Gastrocnemius medialis (tissue), 4 donors: ENCODE measurements around the gene RGSL1. TPM values are rescaled to one million over a fixed set of nuclear protein-coding genes. Genes with fewer than 3 reads are reported as not detected.

ENCODE experiments used
- ATAC-seq, 2 donors: fragments of 150-250 bp; one replicate each; pipeline ENCODE4 v1.9.1; 2016
- DNase-seq, 2 donors: peaks; one replicate each; pipeline ENCODE4 v3.0.0-alpha.2; 2019
- H3K27ac ChIP-seq, 4 donors: fragments of 200-600 bp; sonication (generic); 1 replicate in 1 of 4; 2 replicates in 3 of 4; pipeline ENCODE4 v1.5.1; 2016 to 2018; ENCODE audit warnings: mild to moderate bottlenecking in 2 of 4, moderate library complexity in 1 of 4
- H3K27me3 ChIP-seq, 3 donors: fragments of 200-600 bp; sonication (generic) in 2 of 3; 1 replicate in 1 of 3; 2 replicates in 2 of 3; pipeline versions ENCODE4 v1.5.1 to v1.6.0; 2016 to 2019; ENCODE audit warnings: mild to moderate bottlenecking in 1 of 3, moderate library complexity in 1 of 3
- H3K36me3 ChIP-seq, 2 donors: fragments of 200-600 bp; sonication (generic) in 1 of 2; one replicate each; pipeline ENCODE4 v1.5.1; 2017 to 2018
- H3K4me1 ChIP-seq, 2 donors: fragments of 200-600 bp; sonication (generic) in 1 of 2; one replicate each; pipeline ENCODE4 v1.5.1; 2016 to 2017; ENCODE audit warnings: mild to moderate bottlenecking in 2 of 2
- H3K4me3 ChIP-seq, 4 donors: fragments of 200-600 bp; sonication (generic) in 3 of 4; 1 replicate in 1 of 4; 2 replicates in 3 of 4; pipeline ENCODE4 v1.5.1; 2016 to 2019; ENCODE audit warnings: mild to moderate bottlenecking in 2 of 4
- H3K9me3 ChIP-seq, 3 donors: fragments of 200-600 bp; sonication (generic) in 2 of 3; 1 replicate in 1 of 3; 2 replicates in 2 of 3; pipeline ENCODE4 v1.5.1; 2016 to 2019
- POLR2A ChIP-seq, 2 donors: fragments of 450-650 bp; IDR thresholded peaks; one replicate each; pipeline ENCODE4 v1.6.1; 2017; ENCODE audit warnings: antibody characterized with exemption in 2 of 2, mild to moderate bottlenecking in 2 of 2, moderate library complexity in 2 of 2
- in situ Hi-C, 4 donors: fragments of 200-750 bp; cut with MboI; loops; one replicate each; pipeline versions ENCODE4 v1.15.0 to v1.8.0; 2017; ENCODE audit warnings: low sequenced_read_pairs in 4 of 4
- intact Hi-C: fragments of 100-400 bp; cut with DNase I; formaldehyde crosslinking; loops from one replicate; pipeline ENCODE4 v1.15.1; 2023; ENCODE audit warnings: low total_unique reads
- total RNA-seq, 4 donors: library from RNA; depleted of rRNA; stranded (reverse); fragments of >200 nt; gene quantifications; one replicate each; pipeline versions ENCODE4 v1.1.0 to v1.2.3, GENCODE V29; 2016
- TF ChIP-seq, protein P1 (sequence below), 5 experiments: fragments of 450-650 bp in 3 of 5; fragments of 200-600 bp in 2 of 5; sonication (generic) in 2 of 5; IDR thresholded peaks in 4 of 5; conservative IDR thresholded peaks in 1 of 5; 1 replicate in 4 of 5; 2 replicates in 1 of 5; pipeline ENCODE4 v1.5.1; 2016 to 2019; ENCODE audit warnings: antibody characterized with exemption in 5 of 5, mild to moderate bottlenecking in 3 of 5, moderate library complexity in 3 of 5

RGSL1 gene
- total RNA-seq, 4 donors from 2014 or later: not detected

DNA sequence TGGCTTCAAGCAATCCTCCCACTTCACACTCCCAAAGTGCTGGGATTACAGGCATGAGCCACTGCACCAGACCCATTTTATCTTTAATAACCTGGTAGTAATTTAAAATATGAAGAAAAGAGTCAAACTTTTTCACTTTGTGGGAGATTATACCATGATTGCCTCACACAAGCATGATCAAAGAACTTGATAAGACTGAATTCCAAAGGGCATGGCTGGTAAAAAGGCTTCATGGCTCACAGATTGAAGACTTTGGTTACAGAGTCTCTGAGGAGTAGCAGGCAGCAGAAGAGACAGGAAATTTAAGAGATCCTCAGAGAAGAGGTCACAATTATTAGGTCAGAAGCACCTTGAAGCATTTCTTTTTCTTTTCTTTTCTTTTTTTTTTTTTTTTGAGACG, 16.4 kb upstream of the RGSL1 start:
- in situ Hi-C loops (loop anchor here in 3 of 4 donors (25.0 kb wide), 2 partner anchors 329 to 354 kb away; partner anchors contain the start of gene NPL (in 1 of the 3)), intact Hi-C loops (no loop called here)
- H3K9me3 ChIP-seq: no peaks in the 10 kb centered on the region

GRCh38 chr1:182438326-182438725, 11.6 kb upstream of the RGSL1 start:
- Histone ChIP-seq H3K27ac (no peak overlapping the region), H3K9me3 (no peaks in the 10 kb centered on the region), H3K27me3 (no peaks in the 10 kb centered on the region), H3K4me1 (no peaks in the 10 kb centered on the region), H3K4me3 (no peak overlapping the region), H3K36me3 (no peaks in the 10 kb centered on the region)
- no peak for DNase-seq
- no peak for ATAC-seq
- no peak for TF ChIP-seq POLR2A (IDR thresholded peaks at IDR 0.05)
- TF ChIP-seq, protein P1, sequence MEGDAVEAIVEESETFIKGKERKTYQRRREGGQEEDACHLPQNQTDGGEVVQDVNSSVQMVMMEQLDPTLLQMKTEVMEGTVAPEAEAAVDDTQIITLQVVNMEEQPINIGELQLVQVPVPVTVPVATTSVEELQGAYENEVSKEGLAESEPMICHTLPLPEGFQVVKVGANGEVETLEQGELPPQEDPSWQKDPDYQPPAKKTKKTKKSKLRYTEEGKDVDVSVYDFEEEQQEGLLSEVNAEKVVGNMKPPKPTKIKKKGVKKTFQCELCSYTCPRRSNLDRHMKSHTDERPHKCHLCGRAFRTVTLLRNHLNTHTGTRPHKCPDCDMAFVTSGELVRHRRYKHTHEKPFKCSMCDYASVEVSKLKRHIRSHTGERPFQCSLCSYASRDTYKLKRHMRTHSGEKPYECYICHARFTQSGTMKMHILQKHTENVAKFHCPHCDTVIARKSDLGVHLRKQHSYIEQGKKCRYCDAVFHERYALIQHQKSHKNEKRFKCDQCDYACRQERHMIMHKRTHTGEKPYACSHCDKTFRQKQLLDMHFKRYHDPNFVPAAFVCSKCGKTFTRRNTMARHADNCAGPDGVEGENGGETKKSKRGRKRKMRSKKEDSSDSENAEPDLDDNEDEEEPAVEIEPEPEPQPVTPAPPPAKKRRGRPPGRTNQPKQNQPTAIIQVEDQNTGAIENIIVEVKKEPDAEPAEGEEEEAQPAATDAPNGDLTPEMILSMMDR (IDR thresholded peaks at IDR 0.05 in 4 of 5, conservative IDR thresholded peaks at IDR 0.05 in 1 of 5): no peak
- in situ Hi-C loops (loop anchor here in 3 of 4 donors (25.0 kb wide), 2 partner anchors 324 to 349 kb away; partner anchors contain the start of gene NPL (in 1 of the 3)), intact Hi-C loops (no loop called here)

More for the DNA sequence above, 16.4 kb upstream of the RGSL1 start:
- DNase-seq (no peak), ATAC-seq (no peak)
- no peaks in the 10 kb centered on the region for H3K4me1 ChIP-seq
- no peak overlapping the region for H3K4me3 ChIP-seq
- no peaks in the 10 kb centered on the region for H3K36me3 ChIP-seq
- no peaks in the 10 kb centered on the region for H3K27me3 ChIP-seq
- no peak overlapping the region for H3K27ac ChIP-seq
- TF ChIP-seq, protein P1 (IDR thresholded peaks at IDR 0.05 in 4 of 5, conservative IDR thresholded peaks at IDR 0.05 in 1 of 5): no peak
- TF ChIP-seq POLR2A (IDR thresholded peaks at IDR 0.05): no peak

DNA sequence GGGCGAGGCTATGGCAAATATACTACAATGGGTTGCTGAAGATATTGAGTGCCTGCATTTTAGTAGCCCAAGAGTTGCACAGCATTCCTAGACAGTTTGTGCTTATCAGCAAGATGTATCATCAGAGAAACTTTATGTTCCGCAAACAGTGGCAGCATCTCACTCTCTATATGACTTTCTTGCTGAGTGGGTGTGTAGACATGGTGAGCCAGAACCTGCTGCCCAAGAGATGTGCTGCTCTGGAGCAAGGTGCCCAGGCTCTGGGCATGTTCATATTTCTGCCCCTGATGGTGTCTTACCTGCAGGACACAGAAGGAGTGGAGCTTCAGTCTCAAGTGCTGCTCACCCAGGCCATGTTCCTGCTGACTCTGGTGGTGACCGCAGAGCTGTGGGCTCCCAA, 8.2 kb upstream of the RGSL1 start:
- H3K27me3 ChIP-seq: no peaks in the 10 kb centered on the region
- ATAC-seq: no peak
- no peak for DNase-seq
- H3K9me3 ChIP-seq: no peaks in the 10 kb centered on the region
- no peak overlapping the region for H3K27ac ChIP-seq
- in situ Hi-C loops (loop anchor here (10.0 to 25.0 kb wide), 3 partner anchors 321 to 346 kb away; partner anchors contain the start of gene NPL (in 2 of the 4)), intact Hi-C loops (no loop called here)
- no peak overlapping the region for H3K4me3 ChIP-seq
- no peaks in the 10 kb centered on the region for H3K4me1 ChIP-seq
- no peak for TF ChIP-seq POLR2A (IDR thresholded peaks at IDR 0.05)
- TF ChIP-seq, protein P1 (IDR thresholded peaks at IDR 0.05 in 4 of 5, conservative IDR thresholded peaks at IDR 0.05 in 1 of 5): no peak
- no peaks in the 10 kb centered on the region for H3K36me3 ChIP-seq

DNA sequence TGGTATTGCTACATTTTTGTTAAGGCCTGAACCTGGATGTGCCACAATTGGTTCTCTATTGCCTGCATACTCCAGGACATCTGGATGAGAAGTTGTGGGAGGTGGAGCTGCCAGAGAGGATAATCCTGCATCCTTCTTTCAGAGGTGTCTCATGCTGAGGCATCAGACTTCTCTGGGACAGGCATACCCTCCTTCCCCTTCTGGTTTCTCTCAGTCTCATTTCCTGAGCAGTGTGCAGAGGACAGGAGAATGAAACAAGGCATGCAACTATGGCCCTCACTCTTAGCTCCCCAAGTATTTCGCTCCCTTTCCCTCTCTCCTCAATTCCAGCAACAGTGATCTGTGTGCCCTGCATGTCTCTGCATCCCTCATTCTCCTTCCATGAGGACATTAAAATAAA, 7.6 kb upstream of the RGSL1 start:
- Histone ChIP-seq H3K27ac (no peak overlapping the region), H3K9me3 (no peaks in the 10 kb centered on the region), H3K27me3 (no peaks in the 10 kb centered on the region), H3K4me3 (no peak overlapping the region), H3K36me3 (no peaks in the 10 kb centered on the region), H3K4me1 (no peaks in the 10 kb centered on the region)
- in situ Hi-C loops (loop anchor here (10.0 to 25.0 kb wide), 3 partner anchors 320 to 345 kb away; partner anchors contain the start of gene NPL (in 2 of the 4)), intact Hi-C loops (no loop called here)
- TF ChIP-seq, protein P1 (IDR thresholded peaks at IDR 0.05 in 4 of 5, conservative IDR thresholded peaks at IDR 0.05 in 1 of 5): no peak
- TF ChIP-seq POLR2A (IDR thresholded peaks at IDR 0.05): no peak
- DNase-seq: no peak
- no peak for ATAC-seq

GRCh38 chr1:182444497-182444896, 5.4 kb upstream of the RGSL1 start:
- in situ Hi-C loops: loop anchor here (10.0 to 25.0 kb wide), 3 partner anchors 318 to 343 kb away; partner anchors contain the start of gene NPL (in 2 of the 4)
- Histone ChIP-seq H3K36me3 (no peaks in the 10 kb centered on the region), H3K27me3 (no peaks in the 10 kb centered on the region), H3K27ac (no peak overlapping the region), H3K4me1 (no peaks in the 10 kb centered on the region), H3K9me3 (no peaks in the 10 kb centered on the region), H3K4me3 (no peak overlapping the region)
- intact Hi-C loops: no loop called here
- DNase-seq (no peak), ATAC-seq (no peak)
- TF ChIP-seq, protein P1 (IDR thresholded peaks at IDR 0.05 in 4 of 5, conservative IDR thresholded peaks at IDR 0.05 in 1 of 5): no peak
- no peak for TF ChIP-seq POLR2A (IDR thresholded peaks at IDR 0.05)
